ENCODE results near the gene ZNF322. TPM values are rescaled to one million over a fixed set of nuclear protein-coding genes. Genes with fewer than 3 reads are reported as not detected.

ZNF322 gene
- total RNA-seq, 1 experiment from 2014 or later: 24.1 TPM

DNA sequence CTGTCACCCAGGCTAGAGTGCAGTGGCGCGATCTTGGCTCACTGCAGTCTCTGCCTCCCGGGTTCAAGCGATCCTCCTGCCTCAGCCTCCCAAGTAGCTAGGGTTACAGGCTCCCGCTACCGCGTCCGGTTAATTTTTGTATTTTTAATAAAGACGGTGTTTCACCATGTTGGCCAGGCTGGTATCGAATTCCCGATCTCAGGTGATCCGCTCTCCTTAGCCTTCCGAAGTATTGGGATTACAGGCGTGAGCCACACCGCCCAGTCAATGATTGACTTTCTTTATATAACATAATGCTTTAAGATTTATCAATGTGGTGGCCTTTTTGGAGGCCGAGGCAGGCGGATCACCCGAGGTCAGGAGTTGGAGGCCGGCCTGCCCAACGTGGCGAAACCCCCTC lies 70.6 kb downstream of the ZNF322 start:
- no peak for DNase-seq (ENCODE audit: low spot score)

Other genes starting within 250 kb of the ZNF322 start
- gene BTN3A3, start 219.2 kb downstream of the ZNF322 start, total RNA-seq (2014; rRNA removed; shearing (Covaris generic)): 4.7 and 5.0 TPM in 2 replicates
- gene BTN2A1, start 201.8 kb downstream of the ZNF322 start, total RNA-seq (2014; rRNA removed; shearing (Covaris generic)): 6.2 and 10.9 TPM in 2 replicates
- gene BTN1A1, start 159.4 kb downstream of the ZNF322 start, total RNA-seq (2014; rRNA removed; shearing (Covaris generic)): not detected in 2 replicates
- gene HMGN4, start 121.4 kb downstream of the ZNF322 start, total RNA-seq (2014; rRNA removed; shearing (Covaris generic)): 101 and 106 TPM in 2 replicates
- 18.9 and 20.4 TPM in 2 replicates for gene ABT1, start 62.8 kb downstream of the ZNF322 start, total RNA-seq (2014; rRNA removed; shearing (Covaris generic))

All from A172 (cell line).